ENCODE data around the gene LRRC40.
A peak's percentile ranks its signal among the peaks of the same experiment; 100 is the strongest.

LRRC40 gene

GRCh38 chr1:70153739-70154138 is 51.6 kb downstream of the LRRC40 start:
- Histone ChIP-seq H3K4me3 (no peak overlapping the region), H3K27ac (no peak overlapping the region)
- no peak for DNase-seq (ENCODE audit: low spot score)
- TF ChIP-seq, protein P1, sequence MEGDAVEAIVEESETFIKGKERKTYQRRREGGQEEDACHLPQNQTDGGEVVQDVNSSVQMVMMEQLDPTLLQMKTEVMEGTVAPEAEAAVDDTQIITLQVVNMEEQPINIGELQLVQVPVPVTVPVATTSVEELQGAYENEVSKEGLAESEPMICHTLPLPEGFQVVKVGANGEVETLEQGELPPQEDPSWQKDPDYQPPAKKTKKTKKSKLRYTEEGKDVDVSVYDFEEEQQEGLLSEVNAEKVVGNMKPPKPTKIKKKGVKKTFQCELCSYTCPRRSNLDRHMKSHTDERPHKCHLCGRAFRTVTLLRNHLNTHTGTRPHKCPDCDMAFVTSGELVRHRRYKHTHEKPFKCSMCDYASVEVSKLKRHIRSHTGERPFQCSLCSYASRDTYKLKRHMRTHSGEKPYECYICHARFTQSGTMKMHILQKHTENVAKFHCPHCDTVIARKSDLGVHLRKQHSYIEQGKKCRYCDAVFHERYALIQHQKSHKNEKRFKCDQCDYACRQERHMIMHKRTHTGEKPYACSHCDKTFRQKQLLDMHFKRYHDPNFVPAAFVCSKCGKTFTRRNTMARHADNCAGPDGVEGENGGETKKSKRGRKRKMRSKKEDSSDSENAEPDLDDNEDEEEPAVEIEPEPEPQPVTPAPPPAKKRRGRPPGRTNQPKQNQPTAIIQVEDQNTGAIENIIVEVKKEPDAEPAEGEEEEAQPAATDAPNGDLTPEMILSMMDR (IDR thresholded peaks at IDR 0.05), result no peak

DNA sequence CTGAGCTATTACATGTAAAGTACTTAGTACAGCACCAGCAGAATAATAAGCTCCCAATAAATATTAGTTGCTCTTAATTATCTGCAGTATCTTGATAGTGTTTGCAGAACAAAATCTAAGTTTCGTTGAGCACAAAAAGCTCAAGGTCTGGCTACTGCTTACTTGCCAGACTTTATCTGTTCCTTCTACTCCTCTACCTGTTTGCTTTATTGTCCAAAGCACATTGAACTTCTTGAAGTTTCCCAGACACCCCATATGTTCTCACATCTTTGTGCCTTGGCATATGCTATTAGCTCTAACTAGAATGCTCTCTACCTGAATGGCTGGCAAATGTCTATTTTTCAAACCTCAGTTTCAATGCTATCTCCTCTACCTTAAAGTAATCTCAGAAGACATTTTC is 54.9 kb downstream of the LRRC40 start:
- TF ChIP-seq, protein P1 (IDR thresholded peaks at IDR 0.05), result no peak
- no peak overlapping the region for H3K4me3 ChIP-seq
- DNase-seq (ENCODE audit: low spot score), result no peak
- H3K27ac ChIP-seq, result no peak overlapping the region

GRCh38 chr1:70146488-70146887 is 58.9 kb downstream of the LRRC40 start:
- Histone ChIP-seq H3K27ac (no peak overlapping the region), H3K4me3 (no peak overlapping the region)
- no peak for DNase-seq (ENCODE audit: low spot score)
- TF ChIP-seq, protein P1 (IDR thresholded peaks at IDR 0.05), result no peak

DNA sequence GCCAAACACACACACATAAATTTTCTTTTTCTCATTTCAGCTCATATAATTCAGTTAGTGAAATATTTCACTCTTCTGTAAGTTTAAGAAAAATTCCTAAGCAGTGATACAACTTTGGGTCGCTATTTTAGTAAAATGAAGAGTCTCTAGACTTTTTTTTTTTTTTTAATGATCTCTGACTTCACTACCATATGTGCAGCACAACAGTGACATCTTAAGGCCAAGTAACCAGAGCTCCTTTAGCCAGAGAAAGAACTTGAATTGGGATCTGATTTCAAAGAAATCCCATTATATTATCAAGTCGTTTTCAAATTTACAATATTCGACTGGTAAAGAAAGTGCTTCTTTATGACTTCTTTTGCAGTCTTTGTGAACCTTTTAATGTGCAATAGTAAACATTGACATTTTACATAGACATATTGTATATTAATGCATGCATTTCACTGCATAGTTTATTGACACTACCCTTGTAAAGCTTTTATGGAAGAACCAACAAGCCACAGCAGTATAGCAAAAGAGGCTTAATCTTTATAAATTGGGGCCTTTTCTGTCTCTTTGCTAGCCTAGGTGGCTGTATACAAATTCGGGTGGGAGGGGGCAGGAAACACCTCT is 62.2 kb downstream of the LRRC40 start:
- no peak for DNase-seq (ENCODE audit: low spot score)
- Histone ChIP-seq H3K4me3 (no peak overlapping the region), H3K27ac (no peak overlapping the region)
- TF ChIP-seq, protein P1 (IDR thresholded peaks at IDR 0.05), result no peak

GRCh38 chr1:70142075-70142474 is 63.3 kb downstream of the LRRC40 start:
- no peak overlapping the region for H3K4me3 ChIP-seq

DNA sequence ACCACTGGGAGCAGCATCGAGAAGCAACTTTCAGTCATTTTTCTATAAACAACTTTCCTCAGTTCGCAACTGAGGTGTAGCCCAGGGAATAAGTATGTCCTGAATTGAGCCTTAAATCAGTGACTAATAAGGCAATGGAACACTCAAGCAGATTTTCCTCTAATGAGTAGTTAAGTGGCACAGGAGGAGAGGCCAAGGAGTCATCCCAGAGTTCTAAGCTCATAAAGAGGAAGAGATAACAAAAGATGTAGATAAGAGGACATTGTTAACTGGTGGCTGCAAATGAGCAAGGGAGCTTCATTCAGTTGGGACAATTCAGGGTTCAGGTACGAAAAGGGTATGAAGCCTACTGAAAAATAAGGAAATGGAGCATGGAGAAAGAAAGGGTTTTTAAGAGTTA is 64.5 kb downstream of the LRRC40 start:
- Histone ChIP-seq H3K4me3 (no peak overlapping the region), H3K27ac (peak overlapping the region; percentile 6 to 65)
- TF ChIP-seq, protein P1 (IDR thresholded peaks at IDR 0.05), result no peak
- DNase-seq (ENCODE audit: low spot score), result no peak

More at GRCh38 chr1:70142075-70142474, 63.3 kb downstream of the LRRC40 start:
- H3K27ac ChIP-seq, result no peak overlapping the region
- TF ChIP-seq, protein P1 (IDR thresholded peaks at IDR 0.05), result no peak
- DNase-seq (ENCODE audit: low spot score), result no peak

- DNase-seq (ENCODE audit: low spot score), result no peak
- Histone ChIP-seq H3K4me3 (no peak overlapping the region), H3K27ac (peak overlapping the region in 1 of 2 donors; percentile 65)
- TF ChIP-seq, protein P1 (IDR thresholded peaks at IDR 0.05), result no peak
These were observed 65.0 kb downstream of the LRRC40 start for GRCh38 chr1:70140343-70140742.
